ENCODE measurements around the gene SMC4. TPM values are rescaled to one million over a fixed set of nuclear protein-coding genes. Genes with fewer than 3 reads are reported as not detected.
A peak's percentile ranks its signal among the peaks of the same experiment; 100 is the strongest.
"Not testable (repeated sequence)": the region's sequence is repeated elsewhere in the genome, so short reads cannot be mapped to it uniquely, and the experiment has no call there.

Gene SMC4
- total RNA-seq (2014; rRNA removed; shearing (Covaris generic)) = 125 and 198 TPM in 2 replicates

- Histone ChIP-seq H3K27me3 (replicated peaks) (no peaks in the 10 kb centered on the region), H3K4me1 (replicated peaks) (peaks cover 5% of the 10 kb centered on the region), H3K4me3 (peak within 1 kb of the TSS; percentile 61), H3K36me3 (peaks cover 49% of the 10 kb centered on the region), H3K9me3 (replicated peaks) (no peaks in the 10 kb centered on the region), H3K27ac (peak within 1 kb of the TSS; percentile 90)
- DNase-seq (ENCODE audit: low read depth in 1 of 2, low spot score in 2 of 2) = peak; percentile 94 to 98
Measured at GRCh38 chr3:160399125-160400029, at the start of gene SMC4, which contains the start of gene IFT80. SMC4 (plus strand) TSS chr3:160399650; CDS start chr3:160400827, 1,177 bp downstream. IFT80 (minus strand) TSS chr3:160399225; CDS start chr3:160384600, 14,625 bp downstream.

- Histone ChIP-seq H3K4me1 (replicated peaks) (no peaks in the 10 kb centered on the region), H3K9me3 (replicated peaks) (no peaks in the 10 kb centered on the region), H3K27me3 (replicated peaks) (no peaks in the 10 kb centered on the region), H3K27ac (no peak overlapping the region), H3K4me3 (no peak overlapping the region), H3K36me3 (peaks cover 11% of the 10 kb centered on the region)
- DNase-seq (ENCODE audit: low read depth in 1 of 2, low spot score in 2 of 2) = no peak
Measured at GRCh38 chr3:160355826-160356225, 43.6 kb upstream of the SMC4 start.

GRCh38 chr3:160362896-160363295 is 36.6 kb upstream of the SMC4 start:
- DNase-seq (ENCODE audit: low read depth in 1 of 2, low spot score in 2 of 2); H3K36me3 ChIP-seq; H3K4me3 ChIP-seq; H3K27me3 ChIP-seq (replicated peaks); H3K27ac ChIP-seq; H3K4me1 ChIP-seq (replicated peaks); H3K9me3 ChIP-seq (replicated peaks): not testable (repeated sequence)

GRCh38 chr3:160365869-160366522 is 33.5 kb upstream of the SMC4 start:
- no peak overlapping the region for H3K4me3 ChIP-seq
- H3K27me3 ChIP-seq (replicated peaks) = no peaks in the 10 kb centered on the region
- H3K4me1 ChIP-seq (replicated peaks) = no peaks in the 10 kb centered on the region
- H3K36me3 ChIP-seq = no peaks in the 10 kb centered on the region
- H3K9me3 ChIP-seq (replicated peaks) = no peaks in the 10 kb centered on the region
- no peak overlapping the region for H3K27ac ChIP-seq
- no peak for DNase-seq (ENCODE audit: low read depth in 1 of 2, low spot score in 2 of 2)

GRCh38 chr3:160368804-160369203 is 30.6 kb upstream of the SMC4 start:
- Histone ChIP-seq H3K4me3 (no peak overlapping the region), H3K27ac (no peak overlapping the region), H3K27me3 (replicated peaks) (no peaks in the 10 kb centered on the region), H3K9me3 (replicated peaks) (no peaks in the 10 kb centered on the region), H3K4me1 (replicated peaks) (peaks cover 10% of the 10 kb centered on the region), H3K36me3 (0 out of 2 replicates have a peak, but pooled peaks cover 2% of the 10 kb centered on the region)
- no peak for DNase-seq (ENCODE audit: low read depth in 1 of 2, low spot score in 2 of 2)

GRCh38 chr3:160369784-160370183 is 29.7 kb upstream of the SMC4 start:
- no peaks in the 10 kb centered on the region for H3K9me3 ChIP-seq (replicated peaks)
- H3K27me3 ChIP-seq (replicated peaks) = no peaks in the 10 kb centered on the region
- peaks cover 10% of the 10 kb centered on the region for H3K4me1 ChIP-seq (replicated peaks)
- H3K27ac ChIP-seq = no peak overlapping the region
- 0 out of 2 replicates have a peak, but pooled peaks cover 8% of the 10 kb centered on the region for H3K36me3 ChIP-seq
- DNase-seq (ENCODE audit: low read depth in 1 of 2, low spot score in 2 of 2) = no peak
- no peak overlapping the region for H3K4me3 ChIP-seq

GRCh38 chr3:160370987-160371857 is 28.2 kb upstream of the SMC4 start:
- Histone ChIP-seq H3K27me3 (replicated peaks) (no peaks in the 10 kb centered on the region), H3K36me3 (0 out of 2 replicates have a peak, but pooled peaks cover 8% of the 10 kb centered on the region), H3K27ac (no peak overlapping the region), H3K9me3 (replicated peaks) (no peaks in the 10 kb centered on the region), H3K4me1 (replicated peaks) (peaks cover 10% of the 10 kb centered on the region), H3K4me3 (no peak overlapping the region)
- no peak for DNase-seq (ENCODE audit: low read depth in 1 of 2, low spot score in 2 of 2)

GRCh38 chr3:160372780-160373179 is 26.7 kb upstream of the SMC4 start:
- H3K4me1 ChIP-seq (replicated peaks) = peaks cover 10% of the 10 kb centered on the region
- H3K36me3 ChIP-seq = peaks cover 14% of the 10 kb centered on the region; the same call in 1 of the 2 replicates
- DNase-seq (ENCODE audit: low read depth in 1 of 2, low spot score in 2 of 2) = peak in 1 of 2 experiments; percentile 62
- no peaks in the 10 kb centered on the region for H3K27me3 ChIP-seq (replicated peaks)
- H3K9me3 ChIP-seq (replicated peaks) = no peaks in the 10 kb centered on the region
- H3K4me3 ChIP-seq = no peak overlapping the region
- H3K27ac ChIP-seq = peak overlapping the region; percentile 36

- H3K9me3 ChIP-seq (replicated peaks) = no peaks in the 10 kb centered on the region
- no peak overlapping the region for H3K4me3 ChIP-seq
- DNase-seq (ENCODE audit: low read depth in 1 of 2, low spot score in 2 of 2) = no peak
- H3K4me1 ChIP-seq (replicated peaks) = peaks cover 10% of the 10 kb centered on the region
- H3K27ac ChIP-seq = no peak overlapping the region
- H3K36me3 ChIP-seq = peaks cover 14% of the 10 kb centered on the region; the same call in 1 of the 2 replicates
- no peaks in the 10 kb centered on the region for H3K27me3 ChIP-seq (replicated peaks)
Measured at GRCh38 chr3:160373655-160374054, 25.8 kb upstream of the SMC4 start.

- no peak overlapping the region for H3K4me3 ChIP-seq
- H3K4me1 ChIP-seq (replicated peaks) = peaks cover 10% of the 10 kb centered on the region
- H3K9me3 ChIP-seq (replicated peaks) = no peaks in the 10 kb centered on the region
- H3K27me3 ChIP-seq (replicated peaks) = no peaks in the 10 kb centered on the region
- peaks cover 14% of the 10 kb centered on the region; the same call in 1 of the 2 replicates for H3K36me3 ChIP-seq
- DNase-seq (ENCODE audit: low read depth in 1 of 2, low spot score in 2 of 2) = no peak
- no peak overlapping the region for H3K27ac ChIP-seq
Measured at GRCh38 chr3:160374472-160374871, 25.0 kb upstream of the SMC4 start.

- Histone ChIP-seq H3K4me3 (no peak overlapping the region), H3K4me1 (replicated peaks) (peaks cover 10% of the 10 kb centered on the region), H3K27ac (no peak overlapping the region), H3K27me3 (replicated peaks) (no peaks in the 10 kb centered on the region), H3K9me3 (replicated peaks) (no peaks in the 10 kb centered on the region), H3K36me3 (peaks cover 14% of the 10 kb centered on the region; the same call in 1 of the 2 replicates)
- DNase-seq (ENCODE audit: low read depth in 1 of 2, low spot score in 2 of 2) = no peak
Measured at GRCh38 chr3:160374925-160375324, 24.5 kb upstream of the SMC4 start.

GRCh38 chr3:160376681-160377080 is 22.8 kb upstream of the SMC4 start:
- Histone ChIP-seq H3K9me3 (replicated peaks) (no peaks in the 10 kb centered on the region), H3K27me3 (replicated peaks) (no peaks in the 10 kb centered on the region), H3K4me1 (replicated peaks) (peaks cover 10% of the 10 kb centered on the region), H3K36me3 (peaks cover 14% of the 10 kb centered on the region; the same call in 1 of the 2 replicates), H3K4me3 (no peak overlapping the region), H3K27ac (no peak overlapping the region)
- DNase-seq (ENCODE audit: low read depth in 1 of 2, low spot score in 2 of 2) = no peak

Measured in SJSA1 (cell line).